HG02571 (cell line): ENCODE data around the gene OSBPL9.
"Not testable (repeated sequence)": the region's sequence is repeated elsewhere in the genome, so short reads cannot be mapped to it uniquely, and the experiment has no call there.

ENCODE experiments used
- ATAC-seq: cut with Tn5 transposase; IDR thresholded peaks from one replicate; pipeline ENCODE4 v1.9.1; 2021; ENCODE audit warnings: mild to moderate bottlenecking, moderate library complexity; ENCODE audit not compliant: unreplicated experiment

The OSBPL9 gene

DNA sequence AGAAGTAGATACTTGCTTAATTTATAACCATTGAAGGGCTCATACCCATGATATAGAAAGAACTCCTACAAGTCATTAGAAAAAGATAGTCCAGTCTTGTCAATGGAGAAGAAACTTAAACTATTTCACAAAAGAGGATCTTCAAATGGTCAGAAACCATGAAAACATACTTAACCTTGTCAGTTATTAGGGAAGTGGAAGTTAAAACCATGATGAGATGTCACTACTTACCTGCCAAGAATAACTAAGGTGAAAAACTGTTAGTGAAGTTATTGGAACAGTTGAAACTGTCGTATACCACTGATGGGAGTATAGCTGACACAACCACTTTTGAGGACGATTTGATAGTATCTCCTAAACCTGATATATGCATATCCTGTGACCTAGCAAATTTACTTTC is 46.8 kb downstream of the OSBPL9 start:
- no peak for ATAC-seq

DNA sequence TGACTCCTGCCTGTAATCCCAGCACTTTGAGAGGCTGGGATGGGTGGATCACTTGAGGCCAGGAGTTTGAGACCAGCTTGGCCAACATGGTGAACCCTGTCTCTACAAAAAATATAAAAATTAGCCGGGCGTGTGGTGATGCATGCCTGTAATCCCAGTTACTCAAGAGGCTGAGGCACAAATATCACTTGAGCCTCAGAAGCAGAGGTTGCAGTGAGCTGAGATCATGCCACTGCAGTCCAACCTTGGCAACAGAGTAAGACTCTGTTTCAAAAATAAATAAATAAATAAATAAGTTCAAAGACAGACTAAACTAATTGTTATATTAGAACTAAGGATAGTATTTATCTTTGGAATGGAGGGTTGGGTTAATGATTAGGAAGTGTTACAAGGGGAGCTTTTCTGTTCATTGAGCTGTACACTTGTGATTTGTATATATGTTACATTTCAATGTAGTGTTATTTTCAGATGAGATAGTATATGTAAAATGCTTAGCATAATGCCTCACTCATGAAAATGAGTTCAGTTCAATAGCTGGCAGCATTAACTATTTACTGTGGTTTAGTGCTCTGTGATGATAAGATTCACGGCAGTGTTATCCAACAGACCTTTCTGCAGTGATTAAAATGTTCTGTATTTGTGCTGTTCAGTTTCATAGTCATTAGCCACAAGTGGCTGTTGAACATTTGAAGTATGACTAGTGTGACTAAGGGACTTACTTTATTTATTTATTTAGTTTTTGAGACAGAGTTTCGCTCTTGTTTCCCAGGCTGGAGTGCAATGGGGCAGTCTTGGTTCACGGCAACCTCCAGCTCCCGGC is 47.7 kb downstream of the OSBPL9 start:
- ATAC-seq: no peak

DNA sequence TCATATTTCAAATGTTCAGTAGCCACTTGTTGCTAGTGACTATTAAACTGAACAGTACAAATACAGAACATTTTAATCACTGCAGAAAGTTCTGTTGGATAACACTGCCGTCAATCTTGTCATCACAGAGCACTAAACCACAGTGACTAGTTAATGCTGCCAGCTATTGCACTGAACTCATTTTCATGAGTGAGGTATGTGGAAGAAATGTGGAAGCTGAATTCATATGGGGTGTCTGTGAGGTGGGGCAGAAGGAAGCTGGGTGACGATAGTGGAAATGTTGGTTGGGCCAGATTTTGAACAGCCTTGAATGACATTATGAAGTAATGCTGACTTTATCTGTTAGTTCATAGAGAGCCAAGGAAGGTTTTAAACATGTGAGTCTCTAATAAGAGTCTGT is 49.6 kb downstream of the OSBPL9 start:
- no peak for ATAC-seq

DNA sequence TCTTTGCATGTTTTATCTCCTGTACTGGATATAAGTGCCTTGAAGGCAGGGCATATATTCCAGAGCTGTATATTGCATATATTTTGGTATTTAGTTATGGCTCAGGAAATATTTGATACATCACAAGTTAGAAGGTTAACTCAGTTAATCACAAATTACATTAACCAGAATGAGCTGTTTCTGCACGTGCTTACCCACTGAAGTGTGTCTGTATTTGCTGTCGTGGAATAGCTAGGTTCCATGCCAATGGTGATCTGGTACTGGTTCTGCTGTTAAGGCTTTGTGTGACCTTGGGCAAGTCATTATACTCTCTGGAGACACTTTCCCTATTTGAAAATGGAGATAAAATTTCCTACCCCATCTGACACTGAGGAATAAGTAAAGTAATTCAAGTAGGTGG is 50.7 kb downstream of the OSBPL9 start:
- no peak for ATAC-seq

DNA sequence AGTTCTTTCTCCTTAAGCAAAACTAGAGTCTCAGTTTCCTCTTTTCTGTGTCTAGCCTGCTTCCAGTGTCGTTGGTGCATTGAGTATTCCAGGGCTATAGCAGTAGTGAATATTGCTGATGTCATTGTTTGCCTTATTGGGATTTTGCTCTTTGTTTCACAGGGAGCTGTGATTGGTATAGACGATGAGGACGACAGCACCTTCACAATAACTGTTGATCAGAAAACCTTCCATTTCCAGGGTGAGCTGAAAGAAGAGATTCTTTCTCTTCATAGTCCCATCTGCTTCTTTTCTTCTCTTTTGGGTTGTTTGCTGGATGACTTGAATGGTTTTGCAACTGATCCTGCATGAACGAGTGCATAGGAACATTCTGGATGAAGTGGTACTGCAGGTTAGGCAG is 52.4 kb downstream of the OSBPL9 start:
- no peak for ATAC-seq

DNA sequence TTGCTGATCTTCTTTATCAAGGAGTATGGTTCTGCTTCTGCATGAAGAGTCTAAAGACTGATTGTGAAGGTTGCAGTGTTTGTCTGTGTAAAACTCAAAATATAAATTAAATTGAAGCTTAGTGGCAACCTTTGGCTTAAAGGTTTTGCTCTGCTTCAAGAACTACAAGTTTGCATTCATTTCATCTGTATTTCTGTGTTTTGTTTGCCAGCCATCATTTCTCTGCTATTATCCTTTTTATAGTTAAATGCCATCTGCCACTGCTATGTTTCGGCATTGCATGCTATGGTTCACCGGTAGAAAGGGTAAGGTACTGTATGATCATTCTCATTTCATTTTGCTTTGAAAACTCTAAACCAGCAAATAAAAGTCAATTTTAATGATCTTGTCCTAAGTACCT is 52.9 kb downstream of the OSBPL9 start:
- ATAC-seq: no peak

DNA sequence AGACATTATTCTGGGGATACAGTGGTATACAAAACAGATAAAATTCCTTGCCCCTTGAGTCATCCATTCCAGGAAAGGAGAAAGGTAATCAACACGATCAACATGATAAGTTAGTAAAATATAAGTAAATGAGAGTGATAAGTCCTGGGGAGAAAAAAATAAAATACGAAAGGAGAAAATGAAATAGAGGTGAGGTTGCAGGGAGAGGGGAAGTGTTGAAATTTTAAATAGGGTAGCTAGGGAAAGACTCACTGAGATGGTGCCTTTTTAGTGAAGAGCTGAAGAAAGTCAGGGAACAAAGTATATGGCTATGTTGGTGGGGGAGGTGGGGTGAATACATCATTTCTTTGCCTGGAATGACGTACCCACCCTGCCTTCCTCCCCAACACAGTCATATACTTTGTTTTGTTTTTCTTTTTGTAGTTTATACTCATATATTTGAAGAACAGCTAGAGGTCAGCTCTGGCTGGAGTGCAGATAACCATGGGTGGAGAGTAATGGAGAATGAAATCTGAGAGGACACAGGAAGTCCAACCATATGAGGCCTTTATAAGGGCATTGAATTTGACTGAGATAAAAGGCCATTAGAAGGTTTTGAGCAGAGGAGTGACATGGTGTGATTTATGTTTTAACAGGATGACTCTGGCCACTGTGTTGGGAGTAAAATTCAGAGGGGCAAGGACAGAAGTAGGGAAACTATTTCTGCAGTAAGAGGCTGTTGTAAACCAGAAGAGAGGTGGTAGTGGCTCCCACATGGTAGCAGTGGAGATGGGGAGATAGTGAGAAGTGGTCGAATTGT is 54.8 kb downstream of the OSBPL9 start:
- no peak for ATAC-seq

DNA sequence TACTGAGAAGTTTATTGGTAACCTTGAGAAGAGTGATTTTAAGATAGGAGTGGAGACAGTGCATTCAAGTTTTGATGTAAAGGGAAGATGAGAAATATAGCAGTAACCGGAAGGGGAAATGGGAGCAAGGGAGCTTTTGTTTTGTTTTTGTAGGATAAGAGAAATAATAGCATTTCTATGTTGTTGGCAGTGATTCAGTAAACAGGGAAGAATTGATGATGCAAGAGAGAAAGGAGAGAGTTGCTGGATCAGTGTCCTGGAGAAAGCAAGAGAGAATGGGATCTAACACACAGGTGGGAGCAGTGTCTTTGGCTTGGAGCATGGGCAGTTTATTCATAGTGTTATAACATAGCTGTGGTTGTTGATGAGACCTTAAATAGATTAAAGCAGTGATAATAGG is 56.4 kb downstream of the OSBPL9 start:
- no peak for ATAC-seq

DNA sequence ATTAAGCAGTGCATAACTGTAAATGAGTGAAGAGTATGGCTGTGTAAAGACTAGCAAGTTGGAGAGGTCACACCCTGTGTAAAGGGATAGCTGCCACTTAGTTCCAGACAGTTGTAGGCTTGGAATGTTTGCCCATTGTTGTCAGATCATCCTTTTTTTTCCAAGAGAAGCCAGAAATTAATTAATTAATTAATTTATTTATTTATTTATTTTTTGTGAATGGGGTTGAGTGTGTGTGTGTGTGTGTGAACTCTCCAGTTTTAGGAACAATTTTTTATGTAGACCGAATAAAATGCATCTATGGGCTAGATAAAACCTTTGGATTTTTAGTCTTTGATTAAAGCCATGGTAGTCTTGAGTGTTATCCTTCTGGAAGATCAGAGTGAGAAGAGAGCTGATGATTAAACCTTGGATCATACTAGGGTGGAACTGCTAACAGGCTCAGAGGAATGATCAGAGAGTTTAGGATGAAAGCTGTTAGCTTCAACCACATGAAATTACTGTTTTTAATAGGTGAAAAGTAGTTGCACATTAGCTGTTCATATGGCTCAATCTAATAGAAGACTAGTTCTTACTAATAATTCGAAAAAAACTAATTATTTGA is 58.4 kb downstream of the OSBPL9 start:
- ATAC-seq: no peak

DNA sequence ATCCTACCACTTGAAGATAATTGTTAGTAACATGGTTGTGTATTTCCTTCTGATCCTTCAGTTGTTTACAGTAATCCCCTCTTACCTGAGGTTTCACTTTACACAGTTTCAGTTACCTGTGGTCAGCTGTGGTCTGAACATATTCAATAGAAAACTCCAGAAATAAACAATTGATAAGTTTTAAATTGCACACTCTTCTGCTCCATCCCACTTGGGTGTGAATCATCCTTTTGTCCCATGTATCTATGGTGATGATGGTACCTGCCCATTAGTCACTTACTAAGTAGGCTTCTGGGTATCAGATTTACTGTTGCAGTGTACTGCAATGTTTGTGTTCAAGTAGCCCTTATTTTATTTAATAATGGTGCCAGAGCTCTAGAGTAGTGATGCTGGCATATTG is 62.5 kb downstream of the OSBPL9 start:
- ATAC-seq: no peak

DNA sequence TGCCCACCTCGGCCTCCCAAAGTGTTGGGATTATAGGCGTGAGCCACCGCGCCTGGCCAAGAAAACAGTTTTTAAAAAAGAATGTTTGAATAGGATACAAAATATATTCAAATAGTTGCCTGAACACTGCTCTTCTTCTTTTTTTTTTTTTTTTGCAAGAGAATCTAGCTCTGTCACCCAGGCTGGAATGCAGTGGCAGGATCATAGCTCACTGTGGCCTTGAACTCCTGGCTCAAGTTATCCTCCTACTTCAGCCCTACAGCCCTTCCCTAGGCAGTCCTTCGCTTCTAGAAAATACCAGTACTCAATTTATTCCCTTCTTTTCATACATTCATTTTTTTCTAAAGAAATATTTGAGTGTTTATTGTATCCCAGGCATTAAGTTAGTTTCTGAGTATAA is 67.9 kb downstream of the OSBPL9 start:
- no peak for ATAC-seq

DNA sequence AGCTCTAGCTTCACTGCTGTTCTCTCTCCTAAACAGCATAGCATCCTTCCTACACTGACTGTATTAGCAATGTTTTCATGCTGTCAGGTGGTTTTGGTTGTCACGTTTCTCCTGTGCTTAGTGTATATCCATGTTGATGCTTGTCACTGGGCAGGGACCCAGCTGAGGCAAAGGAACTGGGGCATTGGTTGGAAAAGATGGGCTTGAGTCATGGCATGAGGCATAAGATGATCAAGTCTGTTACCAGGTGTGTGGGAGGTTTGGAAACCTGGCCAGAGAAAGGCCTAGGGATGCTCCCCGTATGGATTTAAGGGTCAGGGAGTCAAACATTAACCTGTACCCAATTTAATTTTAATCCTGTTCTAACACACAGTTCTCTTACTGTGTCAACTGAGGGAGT is 69.6 kb downstream of the OSBPL9 start:
- no peak for ATAC-seq

DNA sequence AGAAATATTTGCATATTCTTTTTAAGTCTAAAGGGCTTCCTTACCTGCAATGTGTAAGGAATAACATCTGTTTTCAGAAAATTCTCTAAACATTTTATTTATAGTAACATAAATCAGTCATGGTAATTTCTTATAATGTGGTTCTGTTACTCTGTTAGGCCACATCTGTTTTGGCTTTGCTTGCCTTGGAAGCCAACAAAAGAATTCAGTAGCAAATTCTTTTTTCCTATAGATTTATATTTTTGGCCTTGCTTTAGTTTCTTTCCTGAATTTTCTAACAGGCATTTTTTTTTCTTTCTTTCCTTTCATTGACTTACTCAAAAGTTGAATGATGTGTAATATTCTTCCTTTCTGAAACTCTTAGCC is 72.2 kb downstream of the OSBPL9 start:
- no peak for ATAC-seq

DNA sequence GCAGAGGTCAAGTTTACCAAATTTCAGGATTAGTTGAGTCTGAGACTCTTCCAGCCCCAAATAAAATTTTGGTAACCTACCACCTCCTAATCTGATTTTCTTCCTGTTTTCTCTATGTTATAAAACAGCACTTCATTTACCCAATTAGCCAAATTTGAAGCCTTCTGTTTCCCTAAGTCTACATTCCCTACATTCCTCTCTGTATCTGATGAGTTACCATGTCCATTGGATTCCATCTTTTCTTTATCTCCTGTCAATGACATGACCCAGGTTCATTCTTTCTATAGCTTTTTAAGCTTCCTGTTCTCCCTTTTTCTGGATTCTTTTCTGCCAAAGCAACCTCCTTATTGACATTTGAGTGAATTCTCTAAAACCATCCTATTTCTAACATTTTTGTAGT is 72.8 kb downstream of the OSBPL9 start:
- no peak for ATAC-seq

DNA sequence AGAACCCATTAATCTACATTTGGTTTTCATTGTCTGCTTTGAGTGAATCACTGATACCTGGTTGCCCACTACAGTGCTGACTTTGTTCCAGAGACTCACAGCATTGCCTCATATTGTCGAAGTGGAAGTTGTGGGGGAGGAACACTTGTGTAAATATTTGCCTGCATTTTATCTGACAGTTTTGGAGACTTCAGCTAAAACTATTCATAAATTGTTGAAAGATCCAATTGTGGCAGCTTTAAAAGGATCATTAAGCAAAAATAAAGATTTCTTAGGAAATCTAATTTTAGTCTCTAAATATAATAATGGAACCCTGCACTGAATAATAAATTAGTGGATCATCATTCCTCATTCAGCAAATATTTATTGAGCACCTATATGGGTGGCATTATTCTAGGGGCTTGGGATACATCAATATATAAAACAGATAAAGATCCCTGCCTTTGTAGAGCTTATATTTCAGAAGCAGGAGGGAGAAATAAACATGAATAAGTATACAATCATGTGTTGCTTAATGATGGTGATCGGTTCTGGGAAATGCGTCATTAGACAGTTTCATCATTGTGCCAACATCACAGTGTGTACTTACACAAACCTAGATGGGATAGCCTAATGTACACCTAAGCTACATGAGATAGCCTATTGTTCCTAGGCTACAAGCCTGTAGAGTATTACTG is 73.5 kb downstream of the OSBPL9 start:
- no peak for ATAC-seq

DNA sequence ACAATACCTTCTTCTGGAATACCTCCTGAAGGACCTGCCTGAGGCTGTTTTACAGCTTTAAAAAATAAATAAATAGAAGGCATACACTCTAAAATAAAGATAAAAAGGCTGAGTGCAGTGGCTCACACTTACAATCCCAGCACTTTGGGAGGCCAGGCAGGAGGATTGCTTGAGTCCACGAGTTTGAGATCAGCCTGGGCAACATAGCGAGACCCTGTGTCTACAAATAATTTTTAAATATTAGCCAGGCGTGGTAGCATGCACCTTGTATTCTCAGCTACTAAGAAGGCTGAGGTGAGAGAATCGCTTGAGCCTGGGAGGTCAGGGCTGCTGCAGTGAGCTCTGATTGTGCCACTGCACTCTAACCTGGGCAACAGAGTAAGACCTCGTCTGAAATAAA is 75.0 kb downstream of the OSBPL9 start:
- ATAC-seq: no peak

DNA sequence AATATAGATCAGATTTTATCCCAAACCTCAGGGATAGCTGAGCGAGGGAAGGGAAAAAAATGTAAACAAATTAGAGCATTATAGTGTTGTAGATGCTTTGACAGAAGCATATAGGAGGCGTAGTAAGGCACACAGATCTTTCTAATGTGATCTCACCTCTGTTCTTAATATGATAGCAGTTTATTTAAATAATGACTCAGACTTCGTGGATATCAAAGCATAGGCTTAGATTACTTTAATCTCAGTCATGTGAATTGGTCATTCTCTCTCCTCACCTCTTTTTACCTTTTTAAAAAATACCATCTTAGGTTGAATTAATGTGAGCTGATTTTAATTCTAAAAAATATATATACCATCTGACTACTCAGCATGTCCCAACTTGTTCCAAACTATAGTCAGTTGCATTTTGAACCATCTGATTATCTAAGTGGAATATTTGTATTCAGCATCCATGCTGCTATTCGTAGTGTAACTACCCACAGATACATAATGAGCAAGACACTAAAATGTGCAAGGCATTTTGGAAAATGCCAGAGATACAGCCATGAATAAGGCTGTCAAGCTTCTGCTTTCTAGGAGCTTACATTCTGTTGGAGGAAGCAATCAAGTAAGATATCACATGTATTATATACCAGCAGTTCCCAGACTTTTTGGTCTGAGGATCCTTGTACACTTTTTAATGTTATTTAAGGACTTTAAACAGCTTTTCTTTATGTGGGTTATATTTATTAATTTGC is 76.7 kb downstream of the OSBPL9 start:
- no peak for ATAC-seq

DNA sequence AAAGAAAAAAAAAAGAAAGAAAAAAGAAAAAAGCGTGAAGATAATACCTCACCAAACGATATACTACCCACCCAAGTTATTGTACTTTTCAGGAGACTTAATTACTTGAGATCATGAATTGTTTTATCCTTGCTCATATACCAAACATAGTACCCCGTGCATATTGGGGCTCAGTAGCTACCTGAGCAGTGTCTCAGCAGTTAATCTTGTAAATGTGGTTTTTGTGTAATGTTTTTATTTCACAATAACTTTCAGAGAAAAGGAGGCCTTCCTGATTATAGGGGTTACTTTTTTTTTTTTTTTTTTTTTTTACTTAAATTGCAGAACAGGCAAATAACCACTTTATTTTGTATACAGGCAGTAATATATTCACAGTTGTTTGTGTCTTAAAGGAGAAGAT is 80.3 kb downstream of the OSBPL9 start:
- ATAC-seq: no peak

DNA sequence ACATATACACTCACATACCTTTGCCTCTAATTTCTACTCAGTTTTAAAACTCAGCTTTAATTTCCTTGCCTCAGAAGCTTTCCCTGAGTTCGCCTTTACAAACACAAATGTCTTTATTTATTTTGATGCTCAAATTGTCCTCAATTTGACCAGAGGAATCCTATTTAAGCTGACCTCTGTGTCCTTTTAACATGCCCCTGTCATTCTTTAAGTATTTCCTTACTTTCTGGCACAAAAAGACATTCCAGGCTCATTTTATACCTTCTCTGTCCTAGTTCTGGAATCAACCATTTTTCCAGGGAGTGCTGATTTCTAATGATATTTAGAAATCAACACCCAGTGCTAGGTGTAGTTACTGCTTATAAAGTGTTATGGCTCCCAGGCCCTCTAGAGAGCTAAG is 82.5 kb downstream of the OSBPL9 start:
- ATAC-seq: no peak

DNA sequence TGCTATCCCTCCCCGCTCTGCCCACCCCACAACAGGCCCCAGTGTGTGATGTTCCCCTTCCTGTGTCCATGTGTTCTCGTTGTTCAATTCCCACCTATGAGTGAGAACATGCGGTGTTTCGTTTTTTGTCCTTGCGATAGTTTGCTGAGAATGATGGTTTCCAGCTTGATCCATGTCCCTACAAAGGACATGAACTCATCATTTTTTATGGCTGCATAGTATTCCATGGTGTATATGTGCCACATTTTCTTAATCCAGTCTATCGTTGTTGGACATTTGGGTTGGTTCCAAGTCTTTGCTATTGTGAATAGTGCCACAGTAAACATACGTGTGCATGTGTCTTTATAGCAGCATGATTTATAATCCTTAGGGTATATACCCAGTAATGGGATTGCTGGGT is 84.9 kb downstream of the OSBPL9 start:
- not testable (repeated sequence) for ATAC-seq

DNA sequence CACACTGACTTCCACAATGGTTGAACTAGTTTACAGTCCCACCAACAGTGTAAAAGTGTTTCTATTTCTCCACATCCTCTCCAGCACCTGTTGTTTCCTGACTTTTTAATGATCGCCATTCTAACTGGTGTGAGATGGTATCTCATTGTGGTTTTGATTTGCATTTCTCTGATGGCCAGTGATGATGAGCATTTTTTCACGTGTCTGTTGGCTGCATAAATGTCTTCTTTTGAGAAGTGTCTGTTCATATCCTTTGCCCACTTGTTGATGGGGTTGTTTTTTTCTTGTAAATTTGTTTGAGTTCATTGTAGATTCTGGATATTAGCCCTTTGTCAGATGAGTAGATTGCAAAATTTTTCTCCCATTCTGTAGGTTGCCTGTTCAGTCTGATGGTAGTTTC is 85.3 kb downstream of the OSBPL9 start:
- ATAC-seq: not testable (repeated sequence)
